ENCODE results near the gene VASP. TPM values are rescaled to one million over a fixed set of nuclear protein-coding genes. Genes with fewer than 3 reads are reported as not detected.

Gene VASP
- total and polyA plus RNA-seq, 2 of the 4 experiments (the other 2 are of a cell fraction), result 61.1 to 88.8 TPM

- H3K18ac ChIP-seq (ENCODE audit: low read depth, low read length), result no peak overlapping the region
- no peak overlapping the region for H2AFZ ChIP-seq (replicated peaks; ENCODE audit: low read length, poor library complexity)
- no peaks in the 10 kb centered on the region for H3K36me3 ChIP-seq (ENCODE audit: control insufficient read depth, insufficient read depth, low read length)
- H3K56ac ChIP-seq (ENCODE audit: extremely low read depth, insufficient read depth, low read length), result no peak overlapping the region
- intact Hi-C loops (cut with micrococcal nuclease), result loop anchor here (5.0 kb wide), 1 partner anchor 36 kb away; no protein-coding TSS in a partner anchor
- CTCF ChIA-PET, result interaction anchor here (0.9 to 1.2 kb wide), 4 partner anchors 13 to 284 kb away, joined by 3 to 5 read pairs (median 4); no protein-coding TSS in a partner anchor
- POLR2A ChIA-PET (ENCODE audit: unreplicated experiment), result no interaction called here
- no peak overlapping the region for H2AK9ac ChIP-seq (replicated peaks; ENCODE audit: low read depth, low read length, poor library complexity)
- no peak overlapping the region for H3K14ac ChIP-seq (replicated peaks; ENCODE audit: low read depth, low read length)
- H4K8ac ChIP-seq (ENCODE audit: low read depth in 2 of 2, low read length in 2 of 2), result no peak overlapping the region
- in situ Hi-C loops (cut with MboI; ENCODE audit: low sequenced_read_pairs), result no loop called here
- H3K4me2 ChIP-seq (ENCODE audit: low read depth, low read length), result no peak overlapping the region
- no peak overlapping the region for H3K27ac ChIP-seq (ENCODE audit: insufficient read depth, low read length)
- WGBS, 2 experiments (ENCODE audit: extremely low coverage in 2 of 2, insufficient read length in 1 of 2), result 28% methylated on average over 4 of the region's 10 CpGs; no CpG with 5 or more reads in 1 of the 2 experiments
- peak; percentile 33 for DNase-seq
- H3K4me1 ChIP-seq (ENCODE audit: control insufficient read depth, insufficient read depth, low read length), result no peaks in the 10 kb centered on the region
- dilution Hi-C loops (cut with HindIII; ENCODE audit: low sequenced_read_pairs, unreplicated experiment), result no loop called here
- no TSS peak for BruUV-seq (replicated peaks)
- H3K4ac ChIP-seq (ENCODE audit: low read depth, low read length), result no peak overlapping the region
- no peaks in the 10 kb centered on the region for H3K27me3 ChIP-seq (ENCODE audit: control insufficient read depth, insufficient read depth, low read length)
- no peak overlapping the region for H3K9ac ChIP-seq (ENCODE audit: low read depth, low read length)
- no peak overlapping the region for H2BK20ac ChIP-seq (ENCODE audit: low read depth, low read length)
- no peak overlapping the region for H2BK120ac ChIP-seq (ENCODE audit: low read depth, low read length)
- peaks cover 0 to 16% of the 10 kb centered on the region in 2 experiments; a peak in 3 of 4 replicates for H3K79me1 ChIP-seq (ENCODE audit: low read depth in 1 of 2, low read length in 2 of 2)
- no peak overlapping the region for H3K4me3 ChIP-seq (ENCODE audit: insufficient read depth, low read depth, low read length)
- peak; percentile 84 for ATAC-seq (ENCODE audit: low read depth)
- H2BK5ac ChIP-seq (ENCODE audit: low read depth, low read length, poor library complexity, severe bottlenecking), result no peak overlapping the region
- H4K91ac ChIP-seq (ENCODE audit: insufficient read depth, low read depth, low read length), result no peak overlapping the region
- H4K5ac ChIP-seq (ENCODE audit: low read depth, low read length), result no peak overlapping the region
- peaks cover 3% of the 10 kb centered on the region; the same call in 1 of the 2 replicates for H3K9me1 ChIP-seq (ENCODE audit: insufficient read depth, low read length)
- no peaks in the 10 kb centered on the region for H3K9me3 ChIP-seq (ENCODE audit: control insufficient read depth, insufficient read depth, low read length)
- peaks cover 2% of the 10 kb centered on the region; the same call in 1 of the 2 replicates for H4K20me1 ChIP-seq (ENCODE audit: insufficient read depth, low read length)
- H3K23ac ChIP-seq (ENCODE audit: low read depth, low read length), result no peak overlapping the region
- H2AK5ac ChIP-seq (ENCODE audit: low read depth, low read length), result no peak overlapping the region
- no peak overlapping the region for H2BK15ac ChIP-seq (ENCODE audit: low read depth, low read length)
- no peak for TF ChIP-seq FOS (IDR thresholded peaks at IDR 0.05; ENCODE audit: low read depth, low read length)
- TF ChIP-seq RAD21 (IDR thresholded peaks at IDR 0.05; ENCODE audit: low read length), result peak; percentile 71
- peak; percentile 64 for TF ChIP-seq CTCF (conservative IDR thresholded peaks at IDR 0.05; ENCODE audit: low read depth, low read length)
- TF ChIP-seq RFX5 (IDR thresholded peaks at IDR 0.05; ENCODE audit: low read depth, low read length), result no peak
- peak; percentile 59 for TF ChIP-seq SMC3 (IDR thresholded peaks at IDR 0.05; ENCODE audit: low read depth, low read length)
- TF ChIP-seq ELK1 (IDR thresholded peaks at IDR 0.05; ENCODE audit: borderline replicate concordance, low read depth, low read length), result no peak
Observed at GRCh38 chr19:45558399-45558878, 51.2 kb downstream of the VASP start.

Measured in IMR-90 (cell line).